K562 (cell line): ENCODE results near the gene C11orf42. TPM values are rescaled to one million over a fixed set of nuclear protein-coding genes. Genes with fewer than 3 reads are reported as not detected.

ENCODE experiments used
- ARID1B ChIP-seq: fragments of 450-650 bp; IDR thresholded peaks from 2 replicates; pipeline ENCODE4 v1.6.1; 2016; ENCODE audit warnings: antibody characterized with exemption, mild to moderate bottlenecking, inconsistent platforms
- BCOR ChIP-seq: fragments of 450-650 bp; IDR thresholded peaks from 2 replicates; pipeline ENCODE4 v1.6.1; 2016
- BHLHE40 ChIP-seq: IDR thresholded peaks from 2 replicates; pipeline ENCODE4 v1.6.1; 2011; ENCODE audit warnings: low read length, improper control_type of control experiment
- CTBP1 ChIP-seq: fragments of 450-650 bp; IDR thresholded peaks from 2 replicates; pipeline ENCODE4 v1.6.1; 2016; ENCODE audit warnings: borderline replicate concordance
- E2F3 ChIP-seq: fragments of 250-450 bp; sonication (Bioruptor Pico); IDR thresholded peaks from 2 replicates; pipeline ENCODE4 v1.4.0; 2020; ENCODE audit warnings: mild to moderate bottlenecking
- FOSL1 ChIP-seq: fragments of 200-800 bp; sonication (Bioruptor generic); conservative IDR thresholded peaks from 2 replicates; pipeline ENCODE4 v1.6.1; 2016; ENCODE audit warnings: missing genetic modification characterization, missing compliant biosample characterization
- FOXP1 ChIP-seq: sonication (generic); formaldehyde crosslinking; IDR thresholded peaks from 2 replicates; pipeline ENCODE4 v1.8.0; 2022; ENCODE audit warnings: mild to moderate bottlenecking, missing genetic modification reagents
- HNRNPLL ChIP-seq: fragments of 200-400 bp; formaldehyde crosslinking; IDR thresholded peaks from 2 replicates; pipeline ENCODE4 v1.6.1; 2017; ENCODE audit warnings: low read length, low read depth, mild to moderate bottlenecking; ENCODE audit not compliant: poor library complexity, severe bottlenecking
- HSF4 ChIP-seq: fragments of 250-450 bp; sonication (Bioruptor Pico); IDR thresholded peaks from 2 replicates; pipeline ENCODE4 v2.1.2; 2022; ENCODE audit warnings: mild to moderate bottlenecking, moderate library complexity, borderline replicate concordance
- IRF2 ChIP-seq: sonication (generic); formaldehyde crosslinking; IDR thresholded peaks from 2 replicates; pipeline ENCODE4 v1.8.1; 2022; ENCODE audit warnings: mild to moderate bottlenecking, missing genetic modification reagents
- MAZ ChIP-seq, 2 experiments: fragments of 450-650 bp in 1 of 2; sonication (generic) in 1 of 2; formaldehyde crosslinking; IDR thresholded peaks in 1 of 2; conservative IDR thresholded peaks in 1 of 2; 2 replicates each; pipeline versions ENCODE4 v1.4.0 to v1.5.0; 2020; ENCODE audit warnings: mild to moderate bottlenecking in 1 of 2, missing genetic modification reagents in 1 of 2
- NR2C2 ChIP-seq, 2 experiments: fragments of 200-800 bp in 1 of 2; sonication (Bioruptor generic) in 1 of 2; sonication (generic) in 1 of 2; formaldehyde crosslinking in 1 of 2; IDR thresholded peaks; 2 replicates each; pipeline versions ENCODE4 v1.6.1 to v1.8.0; 2016 to 2022; ENCODE audit warnings: mild to moderate bottlenecking in 1 of 2, missing compliant biosample characterization in 1 of 2, missing genetic modification characterization in 1 of 2, missing genetic modification reagents in 1 of 2
- NR3C1 ChIP-seq: sonication (generic); formaldehyde crosslinking; IDR thresholded peaks from 2 replicates; pipeline ENCODE4 v1.8.1; 2022; ENCODE audit warnings: missing genetic modification reagents
- PCBP1 ChIP-seq: fragments of 200-400 bp; formaldehyde crosslinking; IDR thresholded peaks from 2 replicates; pipeline ENCODE4 v1.6.1; 2018; ENCODE audit warnings: mild to moderate bottlenecking, low read depth, low read length; ENCODE audit not compliant: poor library complexity, severe bottlenecking
- POLR2B ChIP-seq: fragments of 450-650 bp; IDR thresholded peaks from 2 replicates; pipeline ENCODE4 v1.6.1; 2018; ENCODE audit warnings: low read depth; ENCODE audit not compliant: partially characterized antibody
- PTBP1 ChIP-seq: fragments of 200-400 bp; formaldehyde crosslinking; IDR thresholded peaks from 2 replicates; pipeline ENCODE4 v1.6.1; 2017; ENCODE audit warnings: low read depth, low read length
- RAD21 ChIP-seq, 2 experiments: fragments of 250-450 bp in 1 of 2; fragments of 450-650 bp in 1 of 2; sonication (Bioruptor Pico) in 1 of 2; formaldehyde crosslinking in 1 of 2; IDR thresholded peaks in 1 of 2; conservative IDR thresholded peaks in 1 of 2; 2 replicates each; pipeline versions ENCODE4 v1.4.0 to v1.8.0; 2020 to 2022; ENCODE audit warnings: mild to moderate bottlenecking in 2 of 2, moderate library complexity in 1 of 2
- SRF ChIP-seq, 2 experiments: fragments of 250-450, 450-650 bp in 1 of 2; sonication (Bioruptor Pico) in 1 of 2; sonication (generic) in 1 of 2; formaldehyde crosslinking; IDR thresholded peaks; 2 replicates each; pipeline versions ENCODE4 v1.5.0 to v1.5.1; 2020 to 2022; ENCODE audit warnings: mild to moderate bottlenecking in 1 of 2, missing genetic modification reagents in 1 of 2
- SRSF7 ChIP-seq: fragments of 200-400 bp; formaldehyde crosslinking; optimal IDR thresholded peaks from 2 replicates; pipeline ENCODE3; 2017; ENCODE audit warnings: mild to moderate bottlenecking, low read depth, low read length
- ZNF12 ChIP-seq: sonication (generic); formaldehyde crosslinking; IDR thresholded peaks from 2 replicates; pipeline ENCODE4 v1.4.0; 2020; ENCODE audit warnings: mild to moderate bottlenecking, missing genetic modification reagents
- ZNF707 ChIP-seq: fragments of 250-450 bp; sonication (Bioruptor Pico); conservative IDR thresholded peaks from 2 replicates; pipeline ENCODE4 v1.8.0; 2022; ENCODE audit warnings: inconsistent platforms, mild to moderate bottlenecking, moderate library complexity
- ZNF778 ChIP-seq: fragments of 450-650 bp; formaldehyde crosslinking; IDR thresholded peaks from 2 replicates; pipeline ENCODE4 v1.4.0; 2020; ENCODE audit warnings: mild to moderate bottlenecking, moderate library complexity
- polyA plus RNA-seq, 8 experiments: library from polyadenylated mRNA; depleted of rRNA in 4 of 8; stranded (reverse) in 5 of 8; unstranded in 3 of 8; fragments of >200 nt; fragmentation: Nextera tagmentation in 2 of 8; fragmentation: Illumina TruSeq in 1 of 8; extraction: Ambion mirVana in 2 of 8; extraction: Trizol in 1 of 8; gene quantifications; 2 replicates each; pipeline versions ENCODE4 v1.2.1 to v1.2.3, GENCODE V29; 2011 to 2014; ENCODE audit warnings: inconsistent platforms in 1 of 8, missing spikeins in 1 of 8
- total RNA-seq, 7 experiments: library from RNA; depleted of rRNA in 6 of 7; stranded (reverse); fragments of >200 nt in 6 of 7; fragmentation: Illumina TruSeq in 2 of 7; extraction: Trizol in 2 of 7; gene quantifications; 2 replicates each; pipeline versions ENCODE4 v1.2.1 to v1.2.3, GENCODE V29; 2011 to 2021; ENCODE audit warnings: low replicate concordance in 1 of 7
- TF ChIP-seq, protein P1 (sequence below): sonication (generic); formaldehyde crosslinking; IDR thresholded peaks from 2 replicates; pipeline ENCODE4 v1.8.0; 2022; ENCODE audit warnings: mild to moderate bottlenecking, missing genetic modification reagents
- TF ChIP-seq, protein P2 (sequence below): fragments of 200-800 bp; sonication (Bioruptor generic); IDR thresholded peaks from 2 replicates; pipeline ENCODE4 v1.6.1; 2017; ENCODE audit warnings: missing genetic modification characterization, missing compliant biosample characterization
- TF ChIP-seq, protein P3 (sequence below): sonication (generic); formaldehyde crosslinking; IDR thresholded peaks from 2 replicates; pipeline ENCODE4 v1.8.0; 2022; ENCODE audit warnings: mild to moderate bottlenecking, missing genetic modification reagents

The C11orf42 gene
- total and polyA plus RNA-seq, 9 of the 15 experiments (the other 6 are each of a cell fraction or from before 2014, with no cell fraction given) = not detected

DNA sequence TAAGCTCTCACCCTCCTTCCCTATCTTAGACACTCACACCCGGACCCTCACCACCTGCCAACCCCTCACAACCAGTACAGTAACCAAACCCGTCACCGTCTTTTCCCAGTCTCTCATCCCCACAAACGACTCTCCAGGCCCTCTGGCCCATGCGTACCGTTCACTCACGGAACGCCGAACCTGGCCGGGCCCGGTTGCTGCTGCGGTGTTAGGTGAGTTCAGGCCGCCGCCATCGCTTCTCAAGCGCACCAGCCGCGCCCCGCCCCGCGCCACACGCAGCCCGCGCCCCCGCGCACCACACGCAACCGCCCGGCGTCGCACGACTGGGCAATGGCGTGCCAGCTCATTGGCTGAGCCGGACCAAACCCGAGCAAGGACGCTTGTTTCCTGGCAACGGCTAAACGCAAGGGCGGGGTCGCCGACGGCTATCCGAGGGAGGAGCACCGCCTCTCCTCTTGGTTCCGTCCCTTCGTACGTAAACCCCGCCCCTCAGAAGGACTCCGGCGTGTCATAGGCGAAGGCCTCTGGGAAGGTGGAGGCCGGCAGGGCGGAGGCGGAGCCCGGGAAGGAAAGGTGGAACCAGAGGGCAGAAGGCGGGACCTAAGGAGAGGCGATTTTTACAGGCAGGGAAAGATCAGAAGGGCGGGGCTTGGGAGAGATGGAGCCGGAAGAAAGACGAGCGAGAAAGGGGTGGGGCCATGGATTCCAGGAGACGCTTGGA is 29.2 kb downstream of the C11orf42 start, which contains the start of gene FHIP1B (continued):
- TF ChIP-seq NR3C1 (CRISPR knock-in tag) (no peak), IRF2 (CRISPR knock-in tag) (no peak), POLR2B (peak; percentile 64), PTBP1 (no peak), HNRNPLL (peak; percentile 94), BHLHE40 (peak; percentile 70), SRSF7 (no peak), E2F3 (CRISPR knock-in tag) (no peak), NR2C2 (CRISPR knock-in tag; IDR thresholded peaks at IDR 0.05) (peak; percentile 59; the same call in 1 of the 2 replicates), NR2C2 (tag; IDR thresholded peaks at IDR 0.05) (peak; percentile 86), RAD21 (CRISPR knock-in tag; conservative IDR thresholded peaks at IDR 0.05 in 1 of 2, IDR thresholded peaks at IDR 0.05 in 1 of 2) (no peak), SRF (CRISPR knock-in tag; IDR thresholded peaks at IDR 0.05) (peak in 1 of 2 experiments; percentile 81; a peak in 2 of 4 replicates), ZNF707 (CRISPR knock-in tag) (no peak), ARID1B (no peak; the same call in 1 of the 2 replicates), CTBP1 (peak; percentile 92), PCBP1 (no peak), FOSL1 (tag) (no peak), ZNF12 (CRISPR knock-in tag) (no peak), FOXP1 (CRISPR knock-in tag) (no peak), ZNF778 (no peak), MAZ (CRISPR knock-in tag; conservative IDR thresholded peaks at IDR 0.05 in 1 of 2, IDR thresholded peaks at IDR 0.05 in 1 of 2) (peak; percentile 90 to 92), HSF4 (CRISPR knock-in tag) (no peak), BCOR (no peak)
- TF ChIP-seq, protein P1, sequence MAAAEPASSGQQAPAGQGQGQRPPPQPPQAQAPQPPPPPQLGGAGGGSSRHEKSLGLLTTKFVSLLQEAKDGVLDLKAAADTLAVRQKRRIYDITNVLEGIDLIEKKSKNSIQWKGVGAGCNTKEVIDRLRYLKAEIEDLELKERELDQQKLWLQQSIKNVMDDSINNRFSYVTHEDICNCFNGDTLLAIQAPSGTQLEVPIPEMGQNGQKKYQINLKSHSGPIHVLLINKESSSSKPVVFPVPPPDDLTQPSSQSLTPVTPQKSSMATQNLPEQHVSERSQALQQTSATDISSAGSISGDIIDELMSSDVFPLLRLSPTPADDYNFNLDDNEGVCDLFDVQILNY (CRISPR knock-in tag) = peak; percentile 55; the same call in 1 of the 2 replicates
- TF ChIP-seq, protein P2, sequence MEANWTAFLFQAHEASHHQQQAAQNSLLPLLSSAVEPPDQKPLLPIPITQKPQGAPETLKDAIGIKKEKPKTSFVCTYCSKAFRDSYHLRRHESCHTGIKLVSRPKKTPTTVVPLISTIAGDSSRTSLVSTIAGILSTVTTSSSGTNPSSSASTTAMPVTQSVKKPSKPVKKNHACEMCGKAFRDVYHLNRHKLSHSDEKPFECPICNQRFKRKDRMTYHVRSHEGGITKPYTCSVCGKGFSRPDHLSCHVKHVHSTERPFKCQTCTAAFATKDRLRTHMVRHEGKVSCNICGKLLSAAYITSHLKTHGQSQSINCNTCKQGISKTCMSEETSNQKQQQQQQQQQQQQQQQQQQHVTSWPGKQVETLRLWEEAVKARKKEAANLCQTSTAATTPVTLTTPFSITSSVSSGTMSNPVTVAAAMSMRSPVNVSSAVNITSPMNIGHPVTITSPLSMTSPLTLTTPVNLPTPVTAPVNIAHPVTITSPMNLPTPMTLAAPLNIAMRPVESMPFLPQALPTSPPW = peak; percentile 93
- TF ChIP-seq, protein P3, sequence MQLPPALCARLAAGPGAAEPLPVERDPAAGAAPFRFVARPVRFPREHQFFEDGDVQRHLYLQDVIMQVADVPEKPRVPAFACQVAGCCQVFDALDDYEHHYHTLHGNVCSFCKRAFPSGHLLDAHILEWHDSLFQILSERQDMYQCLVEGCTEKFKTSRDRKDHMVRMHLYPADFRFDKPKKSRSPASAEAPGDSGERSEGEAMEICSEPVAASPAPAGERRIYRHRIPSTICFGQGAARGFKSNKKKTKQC = peak; percentile 66; the same call in 1 of the 2 replicates
